HG03025 (cell line): Measurements from ENCODE around the gene NSUN6.
"Not testable (repeated sequence)": the region's sequence is repeated elsewhere in the genome, so short reads cannot be mapped to it uniquely, and the experiment has no call there.

Experiments used
- ATAC-seq: cut with Tn5 transposase; IDR thresholded peaks from one replicate; pipeline ENCODE4 v1.9.1; 2021; ENCODE audit warnings: mild to moderate bottlenecking, moderate library complexity; ENCODE audit not compliant: unreplicated experiment, low FRiP score

NSUN6 gene

DNA sequence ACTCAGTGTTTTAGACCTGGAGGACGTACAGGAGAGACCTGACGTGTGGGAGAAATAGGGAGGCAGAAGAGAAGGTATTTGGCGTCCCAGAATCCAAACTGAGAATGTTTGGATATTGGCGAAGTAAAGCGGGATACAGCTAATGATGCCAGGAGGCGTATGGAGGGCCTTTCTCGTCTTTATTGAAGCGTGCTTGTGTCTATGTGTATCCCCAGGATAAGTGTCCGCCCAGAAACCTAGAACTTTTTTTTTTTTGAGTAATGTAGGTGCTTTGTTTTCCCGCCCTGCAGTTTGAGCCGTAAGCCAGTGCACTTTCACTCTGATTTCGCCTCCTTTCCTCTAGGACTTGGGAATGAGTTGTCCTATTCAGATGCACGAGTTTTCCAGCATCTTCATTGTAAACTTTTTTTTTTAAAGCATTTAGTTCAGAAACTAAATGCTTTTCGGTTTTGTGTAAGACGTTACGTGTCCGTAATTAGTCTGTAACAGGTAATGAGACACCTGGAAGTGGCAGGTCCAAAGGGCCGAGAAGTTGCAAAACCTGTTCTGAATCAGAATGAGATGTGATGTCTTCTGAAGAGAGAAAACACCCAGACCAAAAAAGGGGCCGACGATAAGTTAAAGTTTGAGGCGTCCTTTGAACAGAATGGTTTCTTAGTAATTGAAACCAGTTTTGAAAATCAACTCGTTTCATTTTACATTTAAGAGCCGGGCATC lies 8.6 kb upstream of the NSUN6 start:
- ATAC-seq = peak; percentile 17

DNA sequence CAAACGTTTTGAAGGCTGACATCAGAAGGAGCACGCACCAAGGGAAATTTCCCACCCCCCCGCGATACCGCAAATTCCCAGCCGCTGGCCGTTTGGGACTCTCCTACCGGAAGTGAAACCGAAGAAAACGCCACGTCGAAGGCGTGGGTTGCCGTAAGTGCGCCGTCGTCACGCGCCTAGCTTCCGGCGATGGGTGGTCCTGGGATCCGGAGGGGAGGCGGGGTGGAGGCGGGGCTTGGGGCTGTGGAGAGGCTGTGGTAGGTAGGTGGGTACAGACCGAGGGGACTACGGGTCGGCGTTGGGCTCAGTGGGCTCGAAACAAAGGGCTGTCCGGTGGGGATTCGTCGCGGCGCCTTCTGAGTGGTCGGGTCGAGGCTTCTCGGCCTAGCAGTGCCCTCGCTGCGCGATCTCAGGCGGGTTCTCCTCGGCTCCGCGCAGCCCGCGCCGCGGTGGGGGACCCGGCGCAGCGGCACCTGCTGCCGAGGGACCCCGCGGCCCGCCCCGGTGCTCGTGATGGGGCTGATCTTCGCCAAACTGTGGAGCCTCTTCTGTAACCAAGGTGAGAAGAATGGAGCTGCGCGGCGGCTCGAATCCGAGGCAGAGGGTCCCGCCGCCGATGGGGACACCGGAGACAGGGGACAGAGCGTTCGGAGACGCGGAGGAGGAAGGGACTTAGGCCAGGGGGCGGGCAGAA lies 7.9 kb upstream of the NSUN6 start, which contains the start of gene ARL5B:
ARL5B (plus strand) TSS at position 307 of the 694 bp plus-strand sequence; CDS start at position 514, 207 bp downstream.
- ATAC-seq = peak; percentile 88

DNA sequence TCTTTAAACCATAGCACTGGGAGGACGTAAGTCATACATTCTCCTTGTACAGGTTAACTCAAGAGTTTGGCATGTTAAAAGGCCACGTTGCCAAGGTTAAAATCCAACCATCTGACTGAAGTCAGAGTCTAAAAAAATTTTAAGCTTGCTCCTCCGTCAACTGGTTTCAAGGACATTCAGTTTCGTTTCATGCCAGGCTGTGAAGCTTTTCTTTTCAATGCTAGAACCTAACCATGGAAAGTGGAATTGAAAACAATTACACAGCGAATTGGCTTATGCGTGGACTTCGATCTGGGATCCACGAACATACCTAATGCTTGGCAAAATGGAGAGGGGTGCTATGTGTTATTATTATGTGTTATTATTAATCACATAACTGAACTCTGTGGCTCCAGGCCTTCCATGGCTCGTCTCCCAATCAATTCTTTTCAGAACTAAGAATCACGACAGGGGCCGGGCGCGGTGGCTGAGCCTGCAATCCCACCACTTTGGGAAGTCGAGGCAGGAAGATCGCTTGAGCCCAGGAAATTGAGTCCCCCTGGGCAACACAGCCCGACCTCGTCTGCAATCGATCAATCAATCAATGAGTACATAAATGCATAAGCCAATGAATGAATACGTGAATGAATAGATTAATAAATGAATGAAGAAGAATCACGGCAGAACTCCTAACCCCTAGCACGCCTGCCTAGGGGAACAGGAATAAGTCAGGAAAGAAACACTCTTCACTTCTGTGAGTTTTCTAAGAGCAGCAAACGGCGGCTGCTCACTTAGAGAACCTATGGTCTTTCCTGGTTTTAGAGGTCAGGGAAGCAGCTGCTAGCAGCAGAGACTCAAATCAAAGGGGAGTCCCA lies 7.1 kb upstream of the NSUN6 start:
- ATAC-seq = peak; percentile 3

DNA sequence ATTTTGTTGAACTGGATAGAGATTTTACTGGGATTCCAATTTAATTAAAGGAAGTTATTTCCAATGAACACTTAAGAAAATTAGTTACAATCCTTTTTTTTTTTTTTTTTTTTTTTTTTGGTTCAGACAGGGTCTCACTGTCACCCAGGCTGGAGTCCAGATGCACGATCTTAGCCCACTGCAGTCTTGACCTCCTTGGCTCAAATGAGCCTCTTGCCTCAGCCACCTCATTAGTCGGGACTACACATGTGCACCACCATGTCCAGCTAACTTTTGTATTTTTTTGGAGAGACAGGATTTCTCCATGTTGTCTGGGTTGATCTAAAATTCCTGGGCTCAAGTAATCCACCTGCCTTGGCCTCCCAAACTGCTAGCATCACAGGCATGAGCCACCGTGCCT lies 5.3 kb upstream of the NSUN6 start:
- ATAC-seq = no peak

DNA sequence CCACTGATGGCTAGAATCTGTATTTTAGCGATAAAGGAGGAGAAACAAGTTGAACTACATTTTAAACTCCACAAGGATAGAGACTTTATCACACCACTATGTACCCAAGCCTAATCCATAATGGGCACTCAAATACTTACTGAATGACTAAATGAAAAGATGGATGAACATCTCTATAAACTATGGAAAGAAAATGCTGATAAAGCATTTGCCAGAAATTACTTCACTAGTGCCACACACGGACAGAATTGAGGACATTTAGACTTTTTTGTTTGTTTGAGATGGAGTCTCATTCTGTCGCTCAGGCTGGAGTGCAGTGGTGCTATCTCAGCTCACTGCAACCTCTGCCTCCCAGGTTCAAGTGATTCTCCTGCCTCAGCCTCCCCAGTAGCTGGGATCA lies 1.7 kb upstream of the NSUN6 start:
- no peak for ATAC-seq

DNA sequence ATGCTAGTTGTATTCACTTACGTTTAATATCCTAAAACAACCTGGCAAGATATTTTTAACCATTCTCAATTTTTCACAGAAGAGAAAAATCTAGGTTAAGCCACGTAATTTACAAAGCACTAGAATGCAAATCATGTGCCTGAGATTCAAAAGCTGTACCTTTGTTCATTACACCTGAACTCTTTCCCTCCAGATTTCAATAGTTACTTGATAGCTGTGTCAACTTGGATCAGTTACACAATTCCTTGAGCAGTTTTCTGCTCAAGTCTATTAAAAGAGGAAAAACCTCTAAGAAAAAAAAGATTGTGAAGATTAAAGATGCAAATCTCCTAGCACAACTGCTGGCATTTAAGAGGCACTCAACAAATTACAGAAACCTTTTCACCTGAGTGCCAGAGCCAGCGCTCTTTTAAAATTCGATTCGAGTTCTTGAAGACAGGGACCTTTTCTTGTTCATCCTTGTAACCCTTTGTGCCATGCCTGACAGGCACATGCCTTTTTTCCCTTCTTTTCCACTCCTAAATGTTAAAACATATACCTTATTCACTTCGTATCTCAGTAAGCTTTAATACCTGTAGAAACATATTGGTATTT lies 886 bp downstream of the NSUN6 start:
- ATAC-seq = no peak

DNA sequence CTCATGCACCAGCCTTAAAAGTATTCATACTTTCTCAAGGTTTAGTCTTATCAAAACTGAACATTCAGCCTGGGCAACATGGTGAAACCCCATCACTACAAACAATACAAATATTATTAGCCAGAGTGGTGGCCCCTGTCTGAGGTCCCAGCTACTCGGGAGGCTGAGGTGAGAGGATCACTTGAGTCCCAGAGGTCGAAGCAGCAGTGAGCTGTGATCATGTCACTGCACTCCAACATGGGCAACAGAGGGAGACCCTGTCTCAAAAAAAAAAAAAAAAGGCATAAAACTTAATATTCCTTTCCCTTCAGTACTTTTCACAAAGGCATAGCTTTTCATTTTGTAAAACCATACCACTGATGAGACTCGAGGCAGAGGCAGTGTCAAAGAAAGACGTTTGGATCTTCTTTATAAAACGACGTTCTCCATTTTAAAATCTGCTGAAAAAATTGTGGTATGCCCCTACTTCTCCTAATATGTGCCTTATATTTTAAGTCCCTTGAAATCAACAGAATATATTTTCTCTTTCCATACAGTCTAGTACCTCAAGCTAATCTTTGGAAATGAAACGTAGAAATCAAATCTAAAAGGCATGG lies 1.9 kb downstream of the NSUN6 start:
- ATAC-seq = no peak

DNA sequence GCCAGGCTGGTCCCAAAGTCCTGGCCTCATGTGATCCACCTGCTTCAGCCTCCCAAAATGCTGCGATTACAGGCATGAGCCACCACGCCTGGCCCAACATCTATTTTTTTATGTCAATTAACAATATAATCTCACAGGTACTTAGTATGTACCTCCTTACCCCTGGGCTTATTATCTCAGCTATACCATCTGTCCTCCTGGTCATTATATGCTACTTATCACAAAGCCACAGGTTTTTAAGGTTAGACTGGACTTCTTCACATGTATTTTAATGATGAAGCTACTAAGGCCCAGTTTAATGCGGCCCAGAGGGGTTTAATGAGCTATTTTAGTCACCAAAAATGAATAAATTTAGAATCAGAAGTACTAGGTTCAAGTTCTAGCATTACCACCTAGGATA lies 3.4 kb downstream of the NSUN6 start:
- ATAC-seq = no peak

DNA sequence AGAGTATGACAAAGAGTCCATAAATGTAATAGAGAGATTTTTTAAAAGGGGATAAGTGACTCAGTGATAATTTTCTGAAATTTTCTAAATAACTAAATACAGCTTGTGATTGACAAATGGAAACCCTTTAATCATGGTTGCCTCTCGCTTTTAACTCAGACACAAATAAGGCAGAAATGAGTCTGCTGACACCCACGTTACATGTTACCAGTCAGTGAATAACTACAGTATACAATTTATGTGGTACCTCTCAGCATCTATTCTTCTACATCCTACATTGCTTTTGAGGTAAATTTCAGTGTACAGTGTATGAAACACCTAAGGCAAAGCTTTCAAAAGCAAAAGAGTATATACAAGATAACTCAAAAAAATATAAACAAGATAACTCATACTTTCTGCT lies 4.2 kb downstream of the NSUN6 start:
- ATAC-seq = no peak

DNA sequence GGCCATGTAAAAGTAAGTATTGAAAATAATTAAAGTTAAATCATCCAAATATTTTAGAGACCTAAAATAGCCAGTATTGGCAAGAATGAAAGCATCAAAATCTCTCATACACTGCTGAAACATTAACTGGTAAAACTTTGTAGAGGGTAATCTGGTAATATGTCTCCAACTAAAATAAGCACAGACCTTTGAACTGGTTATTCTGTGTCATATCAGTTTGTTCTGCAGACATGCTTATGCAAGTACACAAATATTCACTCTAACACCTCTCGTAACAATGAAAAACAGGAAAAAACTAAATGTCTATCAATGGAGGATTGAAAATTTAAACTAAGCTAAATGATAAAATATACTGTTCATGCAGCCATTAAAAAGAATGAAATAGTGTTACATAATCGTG lies 11.7 kb downstream of the NSUN6 start:
- not testable (repeated sequence) for ATAC-seq

DNA sequence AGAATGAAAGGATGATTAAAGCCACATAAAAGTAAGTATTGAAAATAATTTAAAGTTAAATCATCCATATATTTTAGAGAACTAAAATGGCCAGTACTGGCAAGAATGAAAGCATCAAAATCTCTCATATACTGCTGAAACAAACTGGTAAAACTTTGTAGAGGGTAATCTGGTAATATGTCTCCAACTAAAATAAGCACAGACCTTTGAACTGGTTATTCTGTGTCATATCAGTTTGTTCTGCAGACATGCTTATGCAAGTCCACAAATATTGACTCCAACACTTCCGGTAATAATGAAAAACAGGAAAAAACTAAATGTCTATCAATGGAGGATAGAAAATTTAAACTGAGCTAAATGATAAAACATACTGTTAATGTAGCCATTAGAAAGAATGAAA lies 14.0 kb downstream of the NSUN6 start:
- not testable (repeated sequence) for ATAC-seq

DNA sequence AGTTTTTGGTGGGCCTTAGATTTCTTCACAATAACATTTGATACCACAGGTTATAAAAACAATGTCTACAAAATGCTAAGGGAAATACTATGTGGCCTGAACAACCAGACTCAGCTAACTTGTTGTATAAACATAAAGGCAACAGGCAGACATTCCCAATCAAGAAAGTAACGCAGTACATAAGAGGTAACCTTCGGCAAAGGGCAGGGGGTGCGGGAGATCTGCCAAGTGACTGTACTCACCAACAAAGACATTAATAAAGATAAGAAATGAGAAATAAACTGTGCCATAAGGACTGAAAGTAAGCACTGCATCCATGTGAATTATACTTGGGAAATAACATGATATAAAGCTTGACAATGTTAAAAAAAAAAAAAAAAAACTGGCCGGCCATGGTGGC lies 15.4 kb downstream of the NSUN6 start:
- ATAC-seq = no peak

DNA sequence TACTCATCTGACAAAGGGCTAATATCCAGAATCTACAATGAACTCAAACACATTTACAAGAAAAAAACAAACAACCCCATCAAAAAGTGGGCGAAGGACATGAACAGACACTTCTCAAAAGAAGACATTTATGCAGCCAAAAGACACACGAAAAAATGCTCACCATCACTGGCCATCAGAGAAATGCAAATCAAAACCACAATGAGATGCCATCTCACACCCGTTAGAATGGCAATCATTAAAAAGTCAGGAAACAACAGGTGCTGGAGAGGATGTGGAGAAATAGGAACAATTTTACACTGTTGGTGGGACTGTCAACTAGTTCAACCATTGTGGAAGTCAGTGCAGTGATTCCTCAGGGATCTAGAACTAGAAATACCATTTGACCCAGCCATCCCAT lies 18.9 kb downstream of the NSUN6 start:
- ATAC-seq = not testable (repeated sequence)

DNA sequence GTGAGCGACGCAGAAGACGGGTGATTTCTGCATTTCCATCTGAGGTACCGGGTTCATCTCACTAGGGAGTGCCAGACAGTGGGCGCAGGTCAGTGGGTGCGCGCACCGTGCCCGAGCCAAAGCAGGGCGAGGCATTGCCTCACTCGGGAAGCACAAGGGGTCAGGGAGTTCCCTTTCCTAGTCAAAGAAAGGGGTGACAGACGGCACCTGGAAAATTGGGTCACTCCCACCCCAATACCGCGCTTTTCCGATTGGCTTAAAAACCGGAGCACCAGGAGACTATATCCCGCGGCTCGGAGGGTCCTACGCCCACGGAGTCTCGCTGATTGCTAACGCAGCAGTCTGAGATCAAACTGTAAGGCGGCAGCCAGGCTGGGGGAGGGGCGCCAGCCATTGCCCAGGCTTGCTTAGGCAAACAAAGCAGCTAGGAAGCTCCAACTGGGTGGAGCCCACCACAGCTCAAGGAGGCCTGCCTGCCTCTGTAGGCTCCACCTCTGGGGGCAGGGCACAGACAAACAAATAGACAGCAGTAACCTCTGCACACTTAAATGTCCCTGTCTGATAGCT lies 23.9 kb downstream of the NSUN6 start:
- ATAC-seq = not testable (repeated sequence)

DNA sequence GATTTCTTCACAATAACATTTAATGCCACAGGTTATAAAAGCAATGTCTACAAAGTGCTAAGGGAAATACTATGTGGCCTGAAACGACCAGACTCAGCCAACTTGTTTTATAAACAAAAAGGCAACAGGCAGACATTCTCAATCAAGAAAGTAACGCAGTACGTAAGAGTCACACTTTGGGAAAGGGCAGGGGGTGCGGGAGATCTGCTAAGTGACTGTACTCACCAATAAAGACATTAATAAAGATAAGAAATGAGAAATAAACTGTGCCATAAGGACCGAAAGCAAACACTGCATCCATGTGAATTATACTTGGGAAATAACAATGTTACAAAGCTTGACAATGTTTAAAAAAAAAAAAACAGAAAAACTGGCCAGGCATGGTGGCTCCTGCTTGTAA lies 25.5 kb downstream of the NSUN6 start:
- no peak for ATAC-seq

DNA sequence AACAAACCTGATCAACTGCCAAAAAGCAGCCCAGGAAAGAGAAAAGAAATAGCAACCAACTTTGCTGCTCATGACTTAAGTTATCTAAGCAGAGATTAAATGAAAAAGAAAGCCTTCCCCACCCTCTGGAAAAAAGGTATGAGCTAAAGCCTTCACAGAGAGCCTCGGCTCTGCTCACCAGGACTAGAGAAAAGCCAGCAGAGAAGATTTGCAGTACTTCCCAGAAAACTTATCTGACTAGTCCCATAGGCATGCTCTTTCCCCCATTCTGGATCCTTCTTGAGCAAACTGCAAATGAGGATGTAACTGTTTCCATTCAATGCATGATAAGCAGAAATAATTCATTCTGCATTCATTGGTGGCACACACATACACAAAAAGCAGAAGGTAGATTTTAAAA lies 27.7 kb downstream of the NSUN6 start:
- ATAC-seq = not testable (repeated sequence)

DNA sequence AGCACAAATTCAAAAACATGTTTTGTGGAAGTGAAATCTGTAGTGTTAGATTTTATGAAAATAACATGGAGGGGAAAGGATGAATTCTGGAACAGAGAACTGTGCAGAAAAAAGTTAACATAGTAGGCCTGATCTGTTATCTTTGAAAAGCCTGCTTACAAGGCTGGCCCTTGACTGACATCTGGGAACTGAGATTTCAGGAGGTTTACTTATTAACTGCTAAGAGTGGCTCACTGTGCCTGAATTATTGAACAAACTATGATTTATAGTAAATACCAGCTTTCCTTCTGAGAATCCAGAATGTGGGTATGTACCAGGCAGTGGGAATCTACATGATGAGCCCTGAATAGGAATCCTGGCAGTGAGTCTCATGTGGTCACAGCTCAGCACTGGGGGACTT lies 30.5 kb downstream of the NSUN6 start:
- ATAC-seq = no peak

DNA sequence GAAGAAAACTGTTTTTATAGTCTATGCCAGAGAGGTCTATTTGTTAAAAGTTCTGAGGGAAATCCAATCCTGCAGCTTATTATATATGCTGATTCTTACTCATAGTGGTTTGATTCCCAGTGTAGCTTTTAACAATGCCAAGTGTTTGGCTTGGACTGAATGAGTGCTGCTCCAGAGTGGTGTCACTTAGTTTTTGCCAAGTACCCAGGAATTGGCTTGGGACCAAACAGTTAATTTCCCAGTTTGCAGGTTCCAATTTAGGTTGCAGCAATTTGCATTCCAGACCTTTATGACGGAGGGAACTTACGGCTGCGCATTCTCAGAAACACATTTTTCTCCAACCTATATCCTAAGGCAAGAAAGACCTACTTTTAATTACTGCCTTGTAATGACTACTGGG lies 32.4 kb downstream of the NSUN6 start:
- ATAC-seq = no peak

DNA sequence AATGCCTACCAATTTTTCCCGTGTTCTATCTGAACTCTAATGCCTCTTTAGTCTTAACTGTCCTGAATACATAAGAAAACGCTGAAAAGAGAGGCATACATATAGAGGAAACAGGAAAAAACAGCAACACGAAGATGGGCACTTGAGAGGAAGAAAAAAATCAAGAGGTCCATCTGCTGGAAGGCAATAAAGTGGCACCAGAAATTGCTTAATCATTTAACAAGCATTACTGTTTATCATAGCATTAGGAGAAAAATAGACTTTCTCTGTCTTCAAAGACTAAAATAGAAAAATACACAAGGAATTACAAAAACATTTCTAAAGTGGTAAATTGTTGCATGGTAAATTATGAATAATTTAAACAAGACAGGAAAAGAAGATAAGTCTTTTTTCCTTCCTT lies 35.0 kb downstream of the NSUN6 start:
- ATAC-seq = no peak

DNA sequence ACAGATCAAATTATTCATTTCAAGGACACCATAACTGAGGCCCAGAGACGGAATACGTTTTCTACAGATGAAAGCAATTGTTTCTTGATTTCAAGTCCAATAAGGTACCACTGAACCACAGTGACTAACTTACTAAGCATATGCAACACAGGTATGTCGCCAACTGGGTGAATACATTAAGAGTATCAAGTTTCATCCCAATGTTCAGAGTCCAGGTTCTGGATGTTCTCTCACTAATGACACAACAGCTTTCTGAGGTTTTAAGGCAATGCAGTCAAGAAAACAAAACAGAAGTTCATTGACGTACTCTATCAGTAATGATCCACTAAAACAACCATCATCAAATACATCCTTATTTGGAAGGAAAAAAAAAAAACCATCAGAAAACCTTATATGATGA lies 35.8 kb downstream of the NSUN6 start:
- no peak for ATAC-seq
